Gastrocnemius medialis (tissue), 4 donors: ENCODE measurements around the gene ENDOD1.

Experiments used
- POLR2A ChIP-seq, 2 donors: fragments of 450-650 bp; IDR thresholded peaks; one replicate each; pipeline ENCODE4 v1.6.1; 2017; ENCODE audit warnings: antibody characterized with exemption in 2 of 2, mild to moderate bottlenecking in 2 of 2, moderate library complexity in 2 of 2
- TF ChIP-seq, protein P1 (sequence below), 5 experiments: fragments of 450-650 bp in 3 of 5; fragments of 200-600 bp in 2 of 5; sonication (generic) in 2 of 5; IDR thresholded peaks in 4 of 5; conservative IDR thresholded peaks in 1 of 5; 1 replicate in 4 of 5; 2 replicates in 1 of 5; pipeline ENCODE4 v1.5.1; 2016 to 2019; ENCODE audit warnings: antibody characterized with exemption in 5 of 5, mild to moderate bottlenecking in 3 of 5, moderate library complexity in 3 of 5

DNA sequence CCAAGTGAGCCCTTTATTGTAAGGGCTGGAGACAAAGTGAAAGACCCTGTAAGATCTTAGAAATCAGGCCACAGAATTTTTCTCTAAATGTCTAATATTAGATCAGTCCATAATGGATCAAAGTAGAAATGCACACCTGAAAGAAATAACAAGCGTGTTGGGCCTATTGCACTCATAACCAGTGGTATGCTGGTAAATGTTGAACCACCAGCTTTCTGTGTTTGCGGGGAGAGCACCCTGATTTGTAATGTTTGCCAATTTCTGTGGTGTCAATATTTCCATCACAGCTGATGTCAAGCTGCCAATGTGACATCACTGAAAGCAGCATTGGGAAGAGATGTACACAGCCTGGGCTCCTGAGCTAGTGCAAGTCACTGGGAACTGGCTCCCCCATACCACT, 46.2 kb downstream of the ENDOD1 start:
- TF ChIP-seq, protein P1, sequence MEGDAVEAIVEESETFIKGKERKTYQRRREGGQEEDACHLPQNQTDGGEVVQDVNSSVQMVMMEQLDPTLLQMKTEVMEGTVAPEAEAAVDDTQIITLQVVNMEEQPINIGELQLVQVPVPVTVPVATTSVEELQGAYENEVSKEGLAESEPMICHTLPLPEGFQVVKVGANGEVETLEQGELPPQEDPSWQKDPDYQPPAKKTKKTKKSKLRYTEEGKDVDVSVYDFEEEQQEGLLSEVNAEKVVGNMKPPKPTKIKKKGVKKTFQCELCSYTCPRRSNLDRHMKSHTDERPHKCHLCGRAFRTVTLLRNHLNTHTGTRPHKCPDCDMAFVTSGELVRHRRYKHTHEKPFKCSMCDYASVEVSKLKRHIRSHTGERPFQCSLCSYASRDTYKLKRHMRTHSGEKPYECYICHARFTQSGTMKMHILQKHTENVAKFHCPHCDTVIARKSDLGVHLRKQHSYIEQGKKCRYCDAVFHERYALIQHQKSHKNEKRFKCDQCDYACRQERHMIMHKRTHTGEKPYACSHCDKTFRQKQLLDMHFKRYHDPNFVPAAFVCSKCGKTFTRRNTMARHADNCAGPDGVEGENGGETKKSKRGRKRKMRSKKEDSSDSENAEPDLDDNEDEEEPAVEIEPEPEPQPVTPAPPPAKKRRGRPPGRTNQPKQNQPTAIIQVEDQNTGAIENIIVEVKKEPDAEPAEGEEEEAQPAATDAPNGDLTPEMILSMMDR (IDR thresholded peaks at IDR 0.05 in 4 of 5, conservative IDR thresholded peaks at IDR 0.05 in 1 of 5): no peak
- no peak for TF ChIP-seq POLR2A (IDR thresholded peaks at IDR 0.05)
